B cell (primary cell): ENCODE results near the gene ZNHIT3. TPM values are rescaled to one million over a fixed set of nuclear protein-coding genes. Genes with fewer than 3 reads are reported as not detected.

Source experiments
- ATAC-seq: fragments of 200-7000 bp; cut with Tn5 transposase; one replicate; pipeline ENCODE4 v1.10.0; 2021; ENCODE audit warnings: low read depth, mild to moderate bottlenecking, moderate number of reproducible peaks, moderate library complexity
- CTCF ChIA-PET: fragments of 350-600 bp; sonication (Branson Sonifier 250); formaldehyde crosslinking; loops from one replicate; lab custom pipeline; 2021; ENCODE audit warnings: antibody characterized with exemption, inconsistent platforms; lab: Charles Lee
- POLR2A ChIA-PET: fragments of 350-600 bp; sonication (Branson Sonifier 250); formaldehyde crosslinking; loops from one replicate; lab custom pipeline; 2021; ENCODE audit warnings: antibody characterized with exemption; lab: Charles Lee
- DNase-seq: peaks from one replicate; pipeline ENCODE4 v3.0.0; 2013
- H2AFZ ChIP-seq: 2 replicates; pipeline ENCODE4 v1.6.1; 2012; ENCODE audit warnings: mild to moderate bottlenecking, low read depth, low read length; ENCODE audit not compliant: insufficient read depth, poor library complexity, severe bottlenecking
- H3K27ac ChIP-seq, 2 donors: 1 replicate in 1 of 2; 2 replicates in 1 of 2; pipeline ENCODE4 v1.5.1; 2012 to 2013; ENCODE audit warnings: low read length in 2 of 2, mild to moderate bottlenecking in 2 of 2, moderate library complexity in 1 of 2
- H3K27me3 ChIP-seq, 4 experiments: fragments of 200-600 bp in 1 of 4; sonication (generic) in 1 of 4; replicated peaks in 1 of 4; 1 replicate in 2 of 4; 2 replicates in 2 of 4; pipeline versions ENCODE4 v1.6.1 to v1.7.0; 2013 to 2016; ENCODE audit warnings: low read length in 3 of 4, mild to moderate bottlenecking in 2 of 4, mixed read lengths in 1 of 4, moderate library complexity in 1 of 4; ENCODE audit not compliant: insufficient read depth in 4 of 4, control insufficient read depth in 3 of 4; ENCODE audit errors: control extremely low read depth in 1 of 4
- H3K36me3 ChIP-seq, 2 experiments: replicated peaks in 1 of 2; 1 replicate in 1 of 2; 2 replicates in 1 of 2; pipeline versions ENCODE4 v1.6.1 to v1.7.1; 2013; ENCODE audit warnings: low read length in 1 of 2; ENCODE audit not compliant: insufficient read depth in 2 of 2, control insufficient read depth in 1 of 2; ENCODE audit errors: control extremely low read depth in 1 of 2, extremely low read depth in 1 of 2
- H3K4me1 ChIP-seq, 2 donors: fragments of 200-600 bp in 1 of 2; sonication (generic) in 1 of 2; 1 replicate in 1 of 2; 2 replicates in 1 of 2; pipeline versions ENCODE4 v1.5.1 to v1.6.1; 2013 to 2017; ENCODE audit warnings: low read length in 2 of 2; ENCODE audit not compliant: control insufficient read depth in 2 of 2, insufficient read depth in 2 of 2
- H3K4me2 ChIP-seq: replicated peaks from 2 replicates; pipeline ENCODE3; 2012; ENCODE audit warnings: mild to moderate bottlenecking, low read depth, low read length; ENCODE audit not compliant: poor library complexity, severe bottlenecking
- H3K4me3 ChIP-seq, 5 experiments: fragments of 200-600 bp in 1 of 5; sonication (generic) in 1 of 5; 1 replicate in 3 of 5; 2 replicates in 2 of 5; pipeline versions ENCODE4 v1.5.1 to v1.7.0; 2011 to 2016; ENCODE audit warnings: low read length in 4 of 5, mild to moderate bottlenecking in 4 of 5, low read depth in 2 of 5, control low read depth in 1 of 5, moderate library complexity in 1 of 5; ENCODE audit not compliant: insufficient read depth in 1 of 5; ENCODE audit errors: control extremely low read depth in 1 of 5, extremely low read depth in 1 of 5
- H3K79me2 ChIP-seq: fragments of 200-600 bp; sonication (generic); one replicate; pipeline ENCODE4 v1.6.0; 2016; ENCODE audit warnings: low read length; ENCODE audit not compliant: control insufficient read depth, insufficient read depth
- H3K9ac ChIP-seq: fragments of 200-600 bp; sonication (generic); 2 replicates; pipeline ENCODE4 v1.6.1; 2017; ENCODE audit warnings: mild to moderate bottlenecking, low read length, moderate library complexity
- H3K9me3 ChIP-seq, 3 donors: one replicate each; pipeline versions ENCODE4 v1.6.1 to v1.7.1; 2013; ENCODE audit warnings: low read length in 2 of 3; ENCODE audit not compliant: control insufficient read depth in 2 of 3, insufficient read depth in 1 of 3; ENCODE audit errors: control extremely low read depth in 1 of 3
- H4K20me1 ChIP-seq: 2 replicates; pipeline ENCODE4 v1.6.0; 2012; ENCODE audit warnings: mild to moderate bottlenecking, low read length; ENCODE audit not compliant: insufficient read depth, control insufficient read depth, poor library complexity, severe bottlenecking
- H3K27ac Mint-ChIP-seq: one replicate; pipeline ENCODE4 v1.8.0; 2021; ENCODE audit warnings: mixed read lengths
- H3K27me3 Mint-ChIP-seq: one replicate; pipeline ENCODE4 v1.8.0; 2021; ENCODE audit warnings: mixed read lengths
- H3K4me1 Mint-ChIP-seq: one replicate; pipeline ENCODE4 v1.8.0; 2021; ENCODE audit warnings: mixed read lengths
- H3K4me3 Mint-ChIP-seq: one replicate; pipeline ENCODE4 v1.8.0; 2021; ENCODE audit warnings: mixed read lengths
- H3K9me3 Mint-ChIP-seq: one replicate; pipeline ENCODE4 v1.8.0; 2022; ENCODE audit warnings: mixed read lengths; ENCODE audit not compliant: insufficient read depth
- CTCF ChIP-seq: fragments of 200-600 bp; IDR thresholded peaks from one replicate; pipeline ENCODE4 v1.8.0; 2022; ENCODE audit warnings: antibody characterized with exemption, mild to moderate bottlenecking
- EZH2 ChIP-seq: IDR thresholded peaks from 2 replicates; pipeline ENCODE4 v1.6.1; 2012; ENCODE audit warnings: borderline replicate concordance, low read depth, mild to moderate bottlenecking, moderate library complexity, low read length; ENCODE audit not compliant: insufficient read depth, poor library complexity, severe bottlenecking
- WGBS: methylation state at CpG from one replicate; pipeline ENCODE4 v1.1.5; 2013; ENCODE audit warnings: missing lambda C conversion rate; ENCODE audit not compliant: insufficient coverage; 5-methylcytosine and 5-hydroxymethylcytosine counted together
- intact Hi-C: fragments of 100-400 bp; cut with micrococcal nuclease; formaldehyde crosslinking; loops from one replicate; pipeline ENCODE4 v1.10.0; 2022
- polyA plus RNA-seq: library from polyadenylated mRNA; depleted of rRNA; stranded (reverse); fragments of >200 nt; gene quantifications from 2 replicates; pipeline ENCODE4 v1.2.3, GENCODE V29; 2012
- total RNA-seq, 2 donors: library from RNA; stranded (reverse); fragments of 120-200 nt in 1 of 2; gene quantifications; 1 replicate in 1 of 2; 2 replicates in 1 of 2; pipeline versions ENCODE4 v1.2.3 to v1.2.4, GENCODE V29; 2013 to 2022

Gene ZNHIT3
- total and polyA plus RNA-seq, 2 donors (not counting 1 experiment from before 2014, with no cell fraction given): 36.5 to 50.5 TPM

- CTCF ChIA-PET: interaction anchor here (0.6 to 5.0 kb wide), 4 partner anchors 8 to 58 kb away, joined by 3 to 34 read pairs (median 4); partner anchors contain the start of genes MRM1, MYO19 and PIGW
- Histone ChIP-seq H3K9ac (no peak overlapping the region), H3K27me3 (no peaks in the 10 kb centered on the region), H3K79me2 (peaks cover 57% of the 10 kb centered on the region), H2AFZ (no peak overlapping the region), H3K9me3 (no peaks in the 10 kb centered on the region), H4K20me1 (peaks cover 24% of the 10 kb centered on the region), H3K4me3 (no peak overlapping the region), H3K4me1 (peaks cover 19 to 25% of the 10 kb centered on the region in 2 donors), H3K4me2 (no peak overlapping the region), H3K27ac (no peak overlapping the region), H3K36me3 (peaks cover 1 to 8% of the 10 kb centered on the region in 2 experiments)
- no peak for TF ChIP-seq EZH2
- TF ChIP-seq CTCF: no peak
- intact Hi-C loops: loop anchor here (10.0 kb wide), 1 partner anchor 1198 kb away; no protein-coding TSS in a partner anchor
- no peaks in the 10 kb centered on the region for H3K9me3 Mint-ChIP-seq
- POLR2A ChIA-PET: interaction anchor here (0.7 kb wide), 2 partner anchors 11 to 510 kb away, joined by 3 read pairs; no protein-coding TSS in a partner anchor
- peaks cover 23% of the 10 kb centered on the region for H3K4me1 Mint-ChIP-seq
- no peak overlapping the region for H3K27ac Mint-ChIP-seq
- no peak overlapping the region for H3K4me3 Mint-ChIP-seq
- no peak for DNase-seq
- H3K27me3 Mint-ChIP-seq: no peaks in the 10 kb centered on the region
- 100% methylated on average over 9 of the region's 15 CpGs for WGBS
- no peak for ATAC-seq
These were observed 56.3 kb downstream of the ZNHIT3 start for GRCh38 chr17:36542755-36543154.

- WGBS: 0% methylated on average over 10 of the region's 10 CpGs
- TF ChIP-seq CTCF (no peak), EZH2 (no peak)
- ATAC-seq: no peak
- Histone ChIP-seq H3K79me2 (peaks cover 70% of the 10 kb centered on the region), H3K9me3 (no peaks in the 10 kb centered on the region), H3K4me3 (peak overlapping the region; percentile 57 to 94 (median 91)), H3K4me1 (peaks cover 28 to 36% of the 10 kb centered on the region in 2 donors), H2AFZ (peak overlapping the region; percentile 89), H3K4me2 (peak overlapping the region; percentile 93), H3K9ac (peak overlapping the region; percentile 100), H3K27ac (peak overlapping the region; percentile 96 to 100), H4K20me1 (peaks cover 36% of the 10 kb centered on the region), H3K36me3 (peaks cover 1 to 9% of the 10 kb centered on the region in 2 experiments), H3K27me3 (no peaks in the 10 kb centered on the region)
- Mint-ChIP-seq H3K4me1 (peaks cover 34% of the 10 kb centered on the region), H3K27me3 (no peaks in the 10 kb centered on the region), H3K27ac (peak overlapping the region; percentile 98), H3K9me3 (no peaks in the 10 kb centered on the region), H3K4me3 (peak overlapping the region; percentile 96)
- CTCF ChIA-PET: interaction anchor here (0.8 to 5.0 kb wide), 4 partner anchors 9 to 58 kb away, joined by 3 to 34 read pairs (median 4); partner anchors contain the start of genes MRM1, MYO19 and PIGW
- DNase-seq: no peak
- intact Hi-C loops: loop anchor here (1.0 to 10.0 kb wide), 3 partner anchors 9 to 1199 kb away; no protein-coding TSS in a partner anchor
- POLR2A ChIA-PET: interaction anchor here (2.5 to 3.5 kb wide), 2 partner anchors 9 to 57 kb away, joined by 10 to 57 read pairs; partner anchors contain the start of genes MRM1, MYO19 and PIGW
These were observed 57.5 kb downstream of the ZNHIT3 start for GRCh38 chr17:36544044-36544306.
